CD4-positive, alpha-beta T cell (primary cell): Measurements from ENCODE around the gene WWC2. TPM values are rescaled to one million over a fixed set of nuclear protein-coding genes. Genes with fewer than 3 reads are reported as not detected.

ENCODE experiments used
- ATAC-seq: fragments of 200-7000 bp; cut with Tn5 transposase; one replicate; pipeline ENCODE4 v1.10.0; 2022; ENCODE audit warnings: mild to moderate bottlenecking; ENCODE audit not compliant: poor library complexity
- CTCF ChIA-PET: fragments of 350-600 bp; sonication (Branson Sonifier 250); formaldehyde crosslinking; loops from one replicate; lab custom pipeline; 2021; ENCODE audit warnings: antibody characterized with exemption, inconsistent platforms; lab: Charles Lee
- POLR2A ChIA-PET: fragments of 350-600 bp; sonication (Branson Sonifier 250); formaldehyde crosslinking; loops from one replicate; lab custom pipeline; 2021; ENCODE audit warnings: antibody characterized with exemption, inconsistent platforms; lab: Charles Lee
- DNase-seq, 14 experiments: peaks; one replicate each; pipeline ENCODE4 v3.0.0-alpha.2; 2013 to 2020; ENCODE audit warnings: mixed read lengths in 2 of 14
- H3K27ac ChIP-seq, 2 donors: one replicate each; pipeline versions ENCODE4 v1.5.1 to v1.7.0; 2013; ENCODE audit warnings: low read length in 2 of 2, low read depth in 1 of 2, mild to moderate bottlenecking in 1 of 2
- H3K27me3 ChIP-seq, 2 experiments: 1 replicate in 1 of 2; 2 replicates in 1 of 2; pipeline versions ENCODE4 v1.6.1 to v1.7.0; 2013; ENCODE audit warnings: low read length in 2 of 2, control low read depth in 1 of 2, mild to moderate bottlenecking in 1 of 2, moderate library complexity in 1 of 2; ENCODE audit not compliant: insufficient read depth in 2 of 2, control insufficient read depth in 1 of 2
- H3K36me3 ChIP-seq: one replicate; pipeline ENCODE4 v1.6.1; 2013; ENCODE audit warnings: low read length, control low read depth; ENCODE audit not compliant: insufficient read depth
- H3K4me1 ChIP-seq: one replicate; pipeline ENCODE4 v1.6.1; 2013; ENCODE audit warnings: low read length, control low read depth; ENCODE audit not compliant: insufficient read depth
- H3K4me3 ChIP-seq: one replicate; pipeline ENCODE4 v1.5.1; 2013; ENCODE audit warnings: mild to moderate bottlenecking, low read length, moderate library complexity
- H3K9me3 ChIP-seq, 2 experiments: 1 replicate in 1 of 2; 2 replicates in 1 of 2; pipeline versions ENCODE4 v1.6.1 to v1.7.0; 2013; ENCODE audit warnings: low read length in 2 of 2, mild to moderate bottlenecking in 2 of 2, control low read depth in 1 of 2, moderate library complexity in 1 of 2; ENCODE audit not compliant: control insufficient read depth in 1 of 2, insufficient read depth in 1 of 2
- H3K27ac Mint-ChIP-seq: one replicate; pipeline ENCODE4 v1.8.0; 2020; ENCODE audit warnings: mixed read lengths
- H3K27me3 Mint-ChIP-seq: one replicate; pipeline ENCODE4 v1.8.0; 2021; ENCODE audit warnings: mixed read lengths
- H3K36me3 Mint-ChIP-seq: one replicate; pipeline ENCODE4 v1.8.0; 2021; ENCODE audit warnings: low read depth, mixed read lengths
- H3K4me1 Mint-ChIP-seq: one replicate; pipeline ENCODE4 v1.8.0; 2021; ENCODE audit warnings: low read depth, mixed read lengths
- H3K4me3 Mint-ChIP-seq: one replicate; pipeline ENCODE4 v1.8.0; 2020; ENCODE audit warnings: mild to moderate bottlenecking, mixed read lengths
- H3K9me3 Mint-ChIP-seq: one replicate; pipeline ENCODE4 v1.8.0; 2020; ENCODE audit warnings: mixed read lengths
- intact Hi-C, 2 experiments: fragments of 100-400 bp; cut with DNase I in 1 of 2; cut with micrococcal nuclease in 1 of 2; formaldehyde crosslinking; loops; one replicate each; pipeline versions ENCODE4 v1.15.1 to v1.9.0; 2023 to 2025; cut with DNase I, micrococcal nuclease
- total RNA-seq, 174 experiments: library from RNA in 2 of 174; stranded (reverse) in 2 of 174; gene quantifications; one replicate each; pipeline ENCODE4 v1.2.3 and lab custom pipeline; 2021 to 2026
- TF ChIP-seq, protein P1 (sequence below): fragments of 200-600 bp; IDR thresholded peaks from one replicate; pipeline ENCODE4 v1.8.0; 2022; ENCODE audit warnings: antibody characterized with exemption, mild to moderate bottlenecking

WWC2 gene
- total RNA-seq, 2 experiments from 2014 or later: 4.1 to 4.9 TPM

DNA sequence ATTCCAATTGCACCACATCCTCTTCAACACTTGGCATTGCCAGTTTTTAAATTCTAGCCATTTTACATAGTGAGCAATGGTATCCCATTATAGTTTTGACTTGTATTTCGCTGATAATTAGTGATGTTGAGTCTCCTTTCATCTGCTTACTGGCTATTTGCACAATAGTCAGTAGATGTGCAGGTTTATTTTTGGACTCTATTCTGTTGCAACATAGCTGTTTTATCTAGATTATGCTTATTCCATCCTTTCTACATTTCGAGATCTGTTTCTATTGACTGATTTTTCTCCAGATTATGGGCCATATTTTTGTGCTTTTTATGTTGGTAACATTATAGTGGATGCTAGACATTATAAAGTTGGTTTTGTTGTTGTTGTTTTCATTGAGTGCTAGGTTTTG lies 106.1 kb downstream of the WWC2 start:
- Mint-ChIP-seq H3K27ac (no peak overlapping the region), H3K4me3 (no peak overlapping the region), H3K27me3 (no peaks in the 10 kb centered on the region), H3K4me1 (no peaks in the 10 kb centered on the region), H3K9me3 (no peaks in the 10 kb centered on the region), H3K36me3 (peaks cover 17% of the 10 kb centered on the region)
- POLR2A ChIA-PET: no interaction called here
- H3K9me3 ChIP-seq: no peaks in the 10 kb centered on the region
- intact Hi-C loops: no loop called here
- DNase-seq (no peak), ATAC-seq (no peak)
- no peaks in the 10 kb centered on the region for H3K4me1 ChIP-seq
- no peak overlapping the region for H3K4me3 ChIP-seq
- CTCF ChIA-PET: no interaction called here
- H3K36me3 ChIP-seq: no peaks in the 10 kb centered on the region
- TF ChIP-seq, protein P1, sequence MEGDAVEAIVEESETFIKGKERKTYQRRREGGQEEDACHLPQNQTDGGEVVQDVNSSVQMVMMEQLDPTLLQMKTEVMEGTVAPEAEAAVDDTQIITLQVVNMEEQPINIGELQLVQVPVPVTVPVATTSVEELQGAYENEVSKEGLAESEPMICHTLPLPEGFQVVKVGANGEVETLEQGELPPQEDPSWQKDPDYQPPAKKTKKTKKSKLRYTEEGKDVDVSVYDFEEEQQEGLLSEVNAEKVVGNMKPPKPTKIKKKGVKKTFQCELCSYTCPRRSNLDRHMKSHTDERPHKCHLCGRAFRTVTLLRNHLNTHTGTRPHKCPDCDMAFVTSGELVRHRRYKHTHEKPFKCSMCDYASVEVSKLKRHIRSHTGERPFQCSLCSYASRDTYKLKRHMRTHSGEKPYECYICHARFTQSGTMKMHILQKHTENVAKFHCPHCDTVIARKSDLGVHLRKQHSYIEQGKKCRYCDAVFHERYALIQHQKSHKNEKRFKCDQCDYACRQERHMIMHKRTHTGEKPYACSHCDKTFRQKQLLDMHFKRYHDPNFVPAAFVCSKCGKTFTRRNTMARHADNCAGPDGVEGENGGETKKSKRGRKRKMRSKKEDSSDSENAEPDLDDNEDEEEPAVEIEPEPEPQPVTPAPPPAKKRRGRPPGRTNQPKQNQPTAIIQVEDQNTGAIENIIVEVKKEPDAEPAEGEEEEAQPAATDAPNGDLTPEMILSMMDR: no peak
- no peak overlapping the region for H3K27ac ChIP-seq
- H3K27me3 ChIP-seq: peaks cover 0 to 2% of the 10 kb centered on the region in 2 experiments

DNA sequence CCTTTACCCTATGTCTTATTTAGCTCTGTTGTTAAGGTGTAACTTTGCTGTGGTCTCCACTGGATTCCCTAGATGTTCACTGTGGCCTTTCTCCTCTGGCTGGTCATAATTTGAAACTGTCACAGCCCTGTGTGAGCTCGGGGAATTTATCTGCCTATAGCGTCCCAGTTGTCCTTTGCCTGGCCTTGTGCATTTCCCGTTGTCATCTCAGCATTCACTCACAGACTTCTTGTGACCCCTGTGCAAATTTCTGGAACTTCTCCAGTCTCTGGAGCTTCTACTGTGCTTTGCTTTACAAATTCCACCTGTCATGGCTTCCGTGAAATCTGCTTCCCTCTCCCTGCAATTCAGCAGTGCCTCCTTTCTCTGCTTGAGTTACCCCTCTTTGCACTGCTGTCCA lies 106.7 kb downstream of the WWC2 start:
- H3K4me1 Mint-ChIP-seq: no peaks in the 10 kb centered on the region
- Histone ChIP-seq H3K9me3 (no peaks in the 10 kb centered on the region), H3K27ac (no peak overlapping the region), H3K36me3 (no peaks in the 10 kb centered on the region), H3K27me3 (peaks cover 0 to 2% of the 10 kb centered on the region in 2 experiments), H3K4me1 (no peaks in the 10 kb centered on the region), H3K4me3 (no peak overlapping the region)
- ATAC-seq (no peak), DNase-seq (no peak)
- intact Hi-C loops: no loop called here
- TF ChIP-seq, protein P1: no peak
- H3K36me3 Mint-ChIP-seq: peaks cover 17% of the 10 kb centered on the region
- H3K9me3 Mint-ChIP-seq: no peaks in the 10 kb centered on the region
- ChIA-PET POLR2A (no interaction called here), CTCF (no interaction called here)
- no peak overlapping the region for H3K4me3 Mint-ChIP-seq
- H3K27me3 Mint-ChIP-seq: no peaks in the 10 kb centered on the region
- H3K27ac Mint-ChIP-seq: no peak overlapping the region

DNA sequence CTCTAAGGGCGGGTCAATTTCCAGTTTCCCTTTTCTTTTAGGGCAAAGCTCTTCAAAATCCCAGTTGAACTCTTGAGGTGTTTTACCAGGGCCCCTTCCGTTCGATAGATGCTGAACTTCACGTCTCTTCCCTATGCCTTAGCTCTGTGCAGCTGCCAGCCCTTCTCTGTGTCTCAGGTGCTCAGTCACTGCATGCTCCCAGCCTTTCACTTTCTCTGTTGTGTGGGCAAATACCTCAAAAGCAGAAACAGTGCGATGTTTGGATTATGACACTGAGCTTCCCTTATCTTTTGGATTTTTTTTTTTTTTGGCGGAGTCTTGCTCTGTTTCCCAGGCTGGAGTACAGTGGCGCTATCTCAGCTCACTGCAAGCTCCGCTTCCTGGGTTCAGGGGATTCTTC lies 112.5 kb downstream of the WWC2 start:
- no peak overlapping the region for H3K27ac Mint-ChIP-seq
- TF ChIP-seq, protein P1: no peak
- no peak overlapping the region for H3K4me3 ChIP-seq
- H3K9me3 Mint-ChIP-seq: no peaks in the 10 kb centered on the region
- no peaks in the 10 kb centered on the region for H3K4me1 ChIP-seq
- peaks cover 17% of the 10 kb centered on the region for H3K36me3 Mint-ChIP-seq
- ATAC-seq: no peak
- no peaks in the 10 kb centered on the region for H3K4me1 Mint-ChIP-seq
- ChIA-PET CTCF (no interaction called here), POLR2A (no interaction called here)
- no peaks in the 10 kb centered on the region for H3K27me3 ChIP-seq
- H3K27ac ChIP-seq: no peak overlapping the region
- H3K4me3 Mint-ChIP-seq: no peak overlapping the region
- intact Hi-C loops: no loop called here
- DNase-seq: no peak
- no peaks in the 10 kb centered on the region for H3K36me3 ChIP-seq
- H3K9me3 ChIP-seq: no peaks in the 10 kb centered on the region
- no peaks in the 10 kb centered on the region for H3K27me3 Mint-ChIP-seq
